A673 (cell line): ENCODE data around the gene CD40.

Experiments used
- CTCF ChIP-seq: fragments of 300-800, 200-600 bp; sonication (generic); conservative IDR thresholded peaks from 2 replicates; pipeline ENCODE4 v1.5.1; 2017; ENCODE audit warnings: low read depth, mild to moderate bottlenecking, antibody characterized with exemption, low read length, moderate library complexity, mixed read lengths
- EZH2 ChIP-seq: fragments of 200-600 bp; sonication (generic); IDR thresholded peaks from 2 replicates; pipeline ENCODE4 v1.6.1; 2017; ENCODE audit warnings: borderline replicate concordance, low read depth, mild to moderate bottlenecking, mixed read lengths, antibody characterized with exemption, low read length; ENCODE audit not compliant: poor library complexity, severe bottlenecking

GRCh38 chr20:46154796-46155195, 36.7 kb downstream of the CD40 start:
- TF ChIP-seq CTCF, result no peak
- no peak for TF ChIP-seq EZH2
